ENCODE results near the gene EIF2D. TPM values are rescaled to one million over a fixed set of nuclear protein-coding genes. Genes with fewer than 3 reads are reported as not detected.

EIF2D gene
- total and polyA plus RNA-seq, 8 donors: 37.5 to 110 (median 90.7) TPM

DNA sequence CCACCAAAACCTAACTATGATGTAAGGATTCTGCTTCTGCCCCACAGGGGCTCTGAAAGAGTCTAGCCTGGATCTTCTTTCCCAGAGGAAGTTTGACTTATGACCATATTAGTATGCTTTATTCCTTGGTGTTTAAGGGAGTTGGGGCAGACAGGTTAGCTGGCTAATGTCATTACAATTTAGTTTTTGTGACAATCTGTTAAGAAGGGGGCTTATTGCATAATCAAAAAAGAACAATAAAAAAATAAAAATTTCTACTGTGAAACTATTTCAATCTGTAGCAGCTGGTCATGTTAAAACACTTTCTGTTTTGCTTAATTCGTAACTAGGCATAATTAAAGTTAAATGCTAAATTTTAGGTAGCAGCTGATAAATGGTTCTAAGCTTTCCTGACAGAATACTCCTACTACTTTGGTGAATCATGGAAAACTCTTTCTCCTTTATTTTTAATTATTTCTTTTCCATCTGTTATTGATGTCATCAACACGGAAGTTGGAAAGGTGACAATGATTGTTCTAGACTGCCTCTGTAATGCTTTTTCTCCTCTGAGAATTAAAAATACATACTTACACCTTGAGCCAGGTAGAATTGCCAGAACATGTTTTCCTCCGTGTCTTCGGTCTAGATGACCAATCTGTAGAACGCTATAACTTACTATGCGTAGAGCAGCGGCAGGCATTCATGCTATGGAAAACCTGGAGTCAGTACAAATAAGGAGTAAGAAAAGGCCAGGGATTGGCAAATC is 41.6 kb upstream of the EIF2D start:
- Histone ChIP-seq H3K27ac (no peak overlapping the region), H3K9me3 (no peaks in the 10 kb centered on the region), H3K4me1 (peaks cover 6 to 11% of the 10 kb centered on the region in 2 donors), H3K36me3 (no peaks in the 10 kb centered on the region), H3K27me3 (peaks cover 0 to 7% of the 10 kb centered on the region in 2 donors), H3K4me3 (no peak overlapping the region)
- intact Hi-C loops (cut with DNase I): no loop called here
- ATAC-seq (no peak), DNase-seq (no peak)
- TF ChIP-seq, protein P1, sequence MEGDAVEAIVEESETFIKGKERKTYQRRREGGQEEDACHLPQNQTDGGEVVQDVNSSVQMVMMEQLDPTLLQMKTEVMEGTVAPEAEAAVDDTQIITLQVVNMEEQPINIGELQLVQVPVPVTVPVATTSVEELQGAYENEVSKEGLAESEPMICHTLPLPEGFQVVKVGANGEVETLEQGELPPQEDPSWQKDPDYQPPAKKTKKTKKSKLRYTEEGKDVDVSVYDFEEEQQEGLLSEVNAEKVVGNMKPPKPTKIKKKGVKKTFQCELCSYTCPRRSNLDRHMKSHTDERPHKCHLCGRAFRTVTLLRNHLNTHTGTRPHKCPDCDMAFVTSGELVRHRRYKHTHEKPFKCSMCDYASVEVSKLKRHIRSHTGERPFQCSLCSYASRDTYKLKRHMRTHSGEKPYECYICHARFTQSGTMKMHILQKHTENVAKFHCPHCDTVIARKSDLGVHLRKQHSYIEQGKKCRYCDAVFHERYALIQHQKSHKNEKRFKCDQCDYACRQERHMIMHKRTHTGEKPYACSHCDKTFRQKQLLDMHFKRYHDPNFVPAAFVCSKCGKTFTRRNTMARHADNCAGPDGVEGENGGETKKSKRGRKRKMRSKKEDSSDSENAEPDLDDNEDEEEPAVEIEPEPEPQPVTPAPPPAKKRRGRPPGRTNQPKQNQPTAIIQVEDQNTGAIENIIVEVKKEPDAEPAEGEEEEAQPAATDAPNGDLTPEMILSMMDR (IDR thresholded peaks at IDR 0.05): no peak

DNA sequence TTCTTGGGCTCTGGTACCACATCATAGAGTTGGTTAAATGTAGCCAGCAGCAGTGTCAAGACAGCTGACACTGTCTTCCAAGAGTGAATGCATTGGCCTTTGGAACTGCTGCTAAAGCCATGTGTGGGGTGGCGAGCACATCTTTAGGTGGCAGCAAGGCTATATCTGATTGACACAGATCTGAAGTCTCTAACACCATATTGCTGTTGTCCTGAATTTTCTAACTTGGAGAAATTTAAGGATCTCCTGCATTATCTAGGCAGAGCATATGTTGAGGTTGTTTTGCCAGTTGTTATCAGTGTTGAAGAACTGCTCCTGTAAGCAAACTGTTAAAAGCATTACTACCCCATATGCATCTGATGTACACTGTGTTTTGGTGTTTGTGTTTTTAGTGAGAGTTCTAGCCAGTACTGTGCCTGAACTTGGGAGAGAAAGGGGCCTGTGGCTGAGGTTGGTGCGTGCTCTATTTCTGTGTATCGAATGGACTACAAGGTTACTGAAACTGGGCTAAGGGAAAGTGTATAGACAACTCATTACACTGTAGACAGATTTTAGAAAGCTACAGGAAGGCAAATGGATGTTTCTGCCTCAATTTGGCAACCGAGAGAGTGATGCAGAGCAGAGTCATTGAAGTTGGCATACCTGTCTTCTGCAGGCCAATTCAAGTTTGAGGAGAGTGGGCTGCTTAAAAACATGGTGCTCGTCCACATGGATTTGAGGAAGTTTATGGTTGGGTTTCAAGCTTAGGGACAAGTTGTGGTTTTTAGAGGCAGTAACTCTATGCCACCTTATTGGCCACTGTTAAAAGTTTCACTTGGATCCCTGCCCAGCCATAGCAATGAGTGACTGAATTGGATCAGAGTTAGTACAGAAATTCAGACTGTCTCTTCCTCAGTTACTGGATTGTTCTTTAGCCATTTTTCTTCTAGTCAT is 40.0 kb upstream of the EIF2D start:
- DNase-seq (no peak), ATAC-seq (peak; percentile 38)
- H3K9me3 ChIP-seq: no peaks in the 10 kb centered on the region
- H3K36me3 ChIP-seq: peaks cover 0 to 16% of the 10 kb centered on the region in 2 donors
- intact Hi-C loops (cut with DNase I): no loop called here
- no peaks in the 10 kb centered on the region for H3K27me3 ChIP-seq
- no peak overlapping the region for H3K4me3 ChIP-seq
- TF ChIP-seq, protein P1 (IDR thresholded peaks at IDR 0.05): no peak
- H3K27ac ChIP-seq: no peak overlapping the region
- no peaks in the 10 kb centered on the region for H3K4me1 ChIP-seq

DNA sequence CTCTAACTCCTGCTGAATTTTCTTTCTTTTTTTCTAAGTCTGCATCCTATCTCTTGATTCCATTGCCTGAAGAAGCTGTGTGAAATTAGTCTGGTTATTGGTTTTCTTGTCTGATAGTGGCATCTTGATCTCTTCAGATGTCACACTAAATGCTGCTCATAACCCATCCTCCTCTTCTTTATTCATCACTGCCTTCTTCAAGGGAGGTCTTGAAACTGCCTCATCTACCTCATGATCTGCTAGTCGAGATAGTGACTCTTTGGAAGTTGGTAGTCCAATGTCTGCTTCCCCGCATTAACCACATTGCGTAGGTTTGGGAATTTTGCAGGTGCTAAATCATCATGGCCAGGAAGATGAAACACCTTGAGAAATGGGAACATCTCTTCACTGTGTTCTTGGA is 38.7 kb upstream of the EIF2D start:
- no peak overlapping the region for H3K27ac ChIP-seq
- H3K4me1 ChIP-seq: no peaks in the 10 kb centered on the region
- ATAC-seq: no peak
- TF ChIP-seq, protein P1 (IDR thresholded peaks at IDR 0.05): no peak
- peaks cover 0 to 17% of the 10 kb centered on the region in 2 donors for H3K36me3 ChIP-seq
- H3K4me3 ChIP-seq: no peak overlapping the region
- intact Hi-C loops (cut with DNase I): no loop called here
- H3K27me3 ChIP-seq: no peaks in the 10 kb centered on the region
- DNase-seq: no peak
- no peaks in the 10 kb centered on the region for H3K9me3 ChIP-seq

- Histone ChIP-seq H3K4me1 (no peaks in the 10 kb centered on the region), H3K36me3 (peaks cover 0 to 17% of the 10 kb centered on the region in 2 donors), H3K27ac (peak overlapping the region in 1 of 2 donors; percentile 30), H3K9me3 (no peaks in the 10 kb centered on the region), H3K4me3 (no peak overlapping the region), H3K27me3 (no peaks in the 10 kb centered on the region)
- ATAC-seq (no peak), DNase-seq (no peak)
- intact Hi-C loops (cut with DNase I): no loop called here
- TF ChIP-seq, protein P1 (IDR thresholded peaks at IDR 0.05): no peak
Observed at GRCh38 chr1:206649261-206649921, 37.1 kb upstream of the EIF2D start.

Data from left lung (tissue), 10 donors.